Lung (tissue), 12 donors: ENCODE measurements around the gene CCNQ. TPM values are rescaled to one million over a fixed set of nuclear protein-coding genes. Genes with fewer than 3 reads are reported as not detected.

ENCODE experiments used
- ATAC-seq: fragments of 200-7000 bp; cut with Tn5 transposase; one replicate; pipeline ENCODE4 v1.9.1; 2020; ENCODE audit warnings: moderate number of reproducible peaks; ENCODE audit not compliant: insufficient read depth, low FRiP score
- DNase-seq, 3 donors: peaks; one replicate each; pipeline ENCODE4 v3.0.0-alpha.2; 2013 to 2017
- H3K27ac ChIP-seq, 2 donors: one replicate each; pipeline ENCODE4 v1.5.1; 2013; ENCODE audit warnings: mild to moderate bottlenecking in 2 of 2, moderate library complexity in 2 of 2, control low read depth in 1 of 2, inconsistent platforms in 1 of 2, low read depth in 1 of 2, low read length in 1 of 2
- H3K27me3 ChIP-seq, 3 donors: one replicate each; pipeline ENCODE4 v1.5.1; 2013; ENCODE audit warnings: low read length in 2 of 3; ENCODE audit not compliant: control insufficient read depth in 3 of 3, insufficient read depth in 3 of 3
- H3K36me3 ChIP-seq, 4 donors: one replicate each; pipeline ENCODE4 v1.5.1; 2013; ENCODE audit warnings: low read length in 4 of 4, mild to moderate bottlenecking in 1 of 4, moderate library complexity in 1 of 4; ENCODE audit not compliant: control insufficient read depth in 4 of 4, insufficient read depth in 4 of 4
- H3K4me1 ChIP-seq, 5 donors: one replicate each; pipeline ENCODE4 v1.5.1; 2013; ENCODE audit warnings: low read length in 5 of 5, mild to moderate bottlenecking in 2 of 5, moderate library complexity in 1 of 5; ENCODE audit not compliant: control insufficient read depth in 5 of 5, insufficient read depth in 5 of 5
- H3K4me3 ChIP-seq: one replicate; pipeline ENCODE4 v1.5.1; 2013; ENCODE audit warnings: mild to moderate bottlenecking, control low read depth, moderate library complexity
- H3K9ac ChIP-seq, 2 donors: one replicate each; pipeline ENCODE4 v1.5.1; 2013; ENCODE audit warnings: low read length in 2 of 2, control low read depth in 1 of 2; ENCODE audit not compliant: insufficient read depth in 1 of 2
- H3K9me3 ChIP-seq, 4 donors: one replicate each; pipeline ENCODE4 v1.5.1; 2013; ENCODE audit warnings: low read length in 3 of 4, mild to moderate bottlenecking in 1 of 4, moderate library complexity in 1 of 4; ENCODE audit not compliant: control insufficient read depth in 4 of 4, insufficient read depth in 3 of 4
- WGBS, 2 donors: extraction: QIAGEN DNeasy Blood & Tissue Kit; methylation state at CpG; one replicate each; pipeline ENCODE4 v1.1.7; 2013; 5-methylcytosine and 5-hydroxymethylcytosine counted together
- polyA plus RNA-seq, 2 donors: library from polyadenylated mRNA; stranded (reverse); fragments of 200-250 nt; gene quantifications; one replicate each; pipeline ENCODE4 v1.2.1, GENCODE V29; 2013
- total RNA-seq, 2 donors: library from RNA; depleted of rRNA in 1 of 2; stranded (reverse); fragments of >200 nt in 1 of 2; gene quantifications; one replicate each; pipeline ENCODE4 v1.2.1, GENCODE V29; 2014 to 2021
- TF ChIP-seq, protein P1 (sequence below): IDR thresholded peaks from 2 replicates; pipeline ENCODE4 v1.5.1; 2012; ENCODE audit warnings: mild to moderate bottlenecking; ENCODE audit errors: control extremely low read depth, extremely low read depth
- donor health status: control.
- donor health status: control.
- donor health status: Bipolar disorder and iron deficiency.
- donor health status: healthy.
- donor health status: DM: yes; HTN: yes; CAD: no.

Gene CCNQ
- total and polyA plus RNA-seq, 4 donors = 14.2 to 46.4 (median 24.9) TPM

DNA sequence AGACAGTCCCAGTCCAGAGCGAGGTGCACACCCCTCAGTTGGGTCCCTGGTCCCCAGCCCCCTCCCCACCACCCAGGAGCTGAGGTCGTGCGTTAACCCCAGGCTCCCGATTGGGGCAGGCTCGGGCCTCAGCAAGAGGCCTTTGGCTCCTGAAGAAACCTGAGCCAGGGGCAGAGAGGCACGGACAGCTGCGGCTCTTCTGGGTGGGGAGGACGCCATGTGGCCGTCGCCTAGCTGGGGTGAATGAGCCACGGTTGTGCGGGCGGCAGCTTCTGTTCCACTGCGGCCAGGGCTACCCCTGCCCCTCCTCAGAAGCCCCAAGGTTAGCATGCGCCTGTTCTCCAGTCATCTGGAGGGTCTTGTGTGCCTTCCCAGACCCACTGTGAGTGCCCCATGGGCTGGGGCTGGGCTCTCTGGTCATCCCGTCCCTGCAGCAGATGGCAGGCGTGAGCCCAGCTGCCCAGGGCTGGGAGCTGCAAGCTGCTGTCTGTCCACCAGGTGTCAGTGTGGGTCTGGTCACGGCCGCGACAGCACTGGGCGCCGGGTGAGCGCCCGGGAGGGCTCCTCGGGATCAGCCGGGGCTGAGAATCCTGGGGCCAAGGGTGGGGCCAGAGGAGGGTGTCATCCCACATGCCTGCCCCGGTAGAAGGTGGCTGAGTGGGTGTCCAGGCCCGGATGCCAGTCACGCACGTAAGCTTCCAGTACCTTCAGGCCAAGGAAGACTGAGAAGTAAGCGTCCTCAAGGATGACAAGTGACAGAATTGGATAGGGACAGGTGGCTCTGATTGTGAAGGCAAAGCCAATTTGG is 59.6 kb downstream of the CCNQ start:
- no peak overlapping the region for H3K27ac ChIP-seq
- ATAC-seq = peak; percentile 78
- H3K9me3 ChIP-seq = peaks cover 0 to 2% (median 0%) of the 10 kb centered on the region in 4 donors
- H3K4me3 ChIP-seq = no peak overlapping the region
- H3K36me3 ChIP-seq = no peaks in the 10 kb centered on the region
- WGBS, 2 donors = 46 to 60% methylated on average over 13 to 31 of the region's 31 CpGs
- peaks cover 0 to 5% (median 0%) of the 10 kb centered on the region in 3 donors for H3K27me3 ChIP-seq
- TF ChIP-seq, protein P1, sequence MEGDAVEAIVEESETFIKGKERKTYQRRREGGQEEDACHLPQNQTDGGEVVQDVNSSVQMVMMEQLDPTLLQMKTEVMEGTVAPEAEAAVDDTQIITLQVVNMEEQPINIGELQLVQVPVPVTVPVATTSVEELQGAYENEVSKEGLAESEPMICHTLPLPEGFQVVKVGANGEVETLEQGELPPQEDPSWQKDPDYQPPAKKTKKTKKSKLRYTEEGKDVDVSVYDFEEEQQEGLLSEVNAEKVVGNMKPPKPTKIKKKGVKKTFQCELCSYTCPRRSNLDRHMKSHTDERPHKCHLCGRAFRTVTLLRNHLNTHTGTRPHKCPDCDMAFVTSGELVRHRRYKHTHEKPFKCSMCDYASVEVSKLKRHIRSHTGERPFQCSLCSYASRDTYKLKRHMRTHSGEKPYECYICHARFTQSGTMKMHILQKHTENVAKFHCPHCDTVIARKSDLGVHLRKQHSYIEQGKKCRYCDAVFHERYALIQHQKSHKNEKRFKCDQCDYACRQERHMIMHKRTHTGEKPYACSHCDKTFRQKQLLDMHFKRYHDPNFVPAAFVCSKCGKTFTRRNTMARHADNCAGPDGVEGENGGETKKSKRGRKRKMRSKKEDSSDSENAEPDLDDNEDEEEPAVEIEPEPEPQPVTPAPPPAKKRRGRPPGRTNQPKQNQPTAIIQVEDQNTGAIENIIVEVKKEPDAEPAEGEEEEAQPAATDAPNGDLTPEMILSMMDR = peak; percentile 64
- DNase-seq = peak; percentile 41 to 70 (median 57)
- H3K9ac ChIP-seq = no peak overlapping the region
- no peaks in the 10 kb centered on the region for H3K4me1 ChIP-seq

DNA sequence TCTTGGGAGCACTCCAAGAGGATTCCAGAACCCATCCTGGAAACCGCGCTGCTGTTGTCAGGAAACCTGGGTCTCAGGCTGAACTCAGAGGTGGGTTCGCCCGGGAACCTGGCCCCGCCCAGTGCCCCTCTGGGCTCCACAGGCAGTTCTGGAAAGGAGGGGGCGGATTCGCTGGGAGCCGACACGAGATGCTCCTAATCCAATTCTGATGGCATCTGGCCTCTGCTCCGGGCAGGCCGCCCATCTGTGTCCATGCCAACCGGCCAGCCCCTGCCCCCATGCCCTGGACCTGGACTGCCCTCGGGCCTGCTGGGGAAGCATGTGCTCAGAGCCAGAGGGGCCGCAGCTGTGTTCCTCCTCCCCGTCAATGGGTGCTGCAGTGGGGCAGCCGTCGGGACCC is 60.5 kb downstream of the CCNQ start:
- WGBS, 2 donors = 73 to 77% methylated on average over 13 to 17 of the region's 17 CpGs
- Histone ChIP-seq H3K4me3 (no peak overlapping the region), H3K27me3 (peaks cover 0 to 5% (median 0%) of the 10 kb centered on the region in 3 donors), H3K9me3 (peaks cover 0 to 2% (median 0%) of the 10 kb centered on the region in 4 donors), H3K4me1 (no peaks in the 10 kb centered on the region), H3K36me3 (no peaks in the 10 kb centered on the region), H3K9ac (no peak overlapping the region), H3K27ac (no peak overlapping the region)
- TF ChIP-seq, protein P1 = no peak
- ATAC-seq (no peak), DNase-seq (no peak)

Other genes starting within 250 kb of the CCNQ start
- not detected for gene PNMA6E, start 197.8 kb downstream of the CCNQ start, total RNA-seq
- under 1 TPM in 1 of 2 donors, not detected in 1; 0.08 TPM for gene PNMA6E, start 197.8 kb downstream of the CCNQ start, polyA plus RNA-seq
- gene ZFP92, start 187.7 kb downstream of the CCNQ start, total RNA-seq = 1 to 10 TPM; 1.5 to 3.6 TPM
- gene ZFP92, start 187.7 kb downstream of the CCNQ start, polyA plus RNA-seq = 1 to 10 TPM in 1 of 2 donors, under 1 TPM in 1; 0.69 to 1.5 TPM
- 1 to 10 TPM in 1 of 2 donors, under 1 TPM in 1; 0.65 to 1.2 TPM for gene TREX2, start 153.1 kb downstream of the CCNQ start, total RNA-seq
- gene TREX2, start 153.1 kb downstream of the CCNQ start, polyA plus RNA-seq = under 1 TPM; 0.61 to 0.63 TPM
- gene HAUS7, start 128.6 kb downstream of the CCNQ start, total RNA-seq = 10 to 100 TPM; 11.3 to 31.6 TPM
- gene HAUS7, start 128.6 kb downstream of the CCNQ start, polyA plus RNA-seq = 10 to 100 TPM; 24.4 to 42.9 TPM
- gene BGN, start 104.2 kb downstream of the CCNQ start, total RNA-seq = 100 to 1,000 TPM in 1 of 2 donors, 10 to 100 TPM in 1; 77.9 to 161 TPM
- gene BGN, start 104.2 kb downstream of the CCNQ start, polyA plus RNA-seq = 100 to 1,000 TPM; 104 to 148 TPM
- gene ATP2B3, start 81.5 kb downstream of the CCNQ start, total RNA-seq = under 1 TPM; 0.21 to 0.54 TPM
- gene ATP2B3, start 81.5 kb downstream of the CCNQ start, polyA plus RNA-seq = not detected
- gene DUSP9, start 48.1 kb upstream of the CCNQ start, total RNA-seq = under 1 TPM; 0.28 to 0.55 TPM
- under 1 TPM; 0.10 to 0.17 TPM for gene DUSP9, start 48.1 kb upstream of the CCNQ start, polyA plus RNA-seq
- gene PNCK, start 74.7 kb upstream of the CCNQ start, total RNA-seq = under 1 TPM; 0.67 to 0.77 TPM
- under 1 TPM; 0.44 to 0.67 TPM for gene PNCK, start 74.7 kb upstream of the CCNQ start, polyA plus RNA-seq
- gene SLC6A8, start 88.8 kb upstream of the CCNQ start, total RNA-seq = 10 to 100 TPM in 1 of 2 donors, 1 to 10 TPM in 1; 9.6 to 21.5 TPM
- gene SLC6A8, start 88.8 kb upstream of the CCNQ start, polyA plus RNA-seq = 10 to 100 TPM in 1 of 2 donors, 1 to 10 TPM in 1; 5.3 to 10.2 TPM
- gene BCAP31, start 125.2 kb upstream of the CCNQ start, total RNA-seq = 100 to 1,000 TPM in 1 of 2 donors, 10 to 100 TPM in 1; 76.8 to 233 TPM
- 100 to 1,000 TPM; 180 to 283 TPM for gene BCAP31, start 125.2 kb upstream of the CCNQ start, polyA plus RNA-seq
- gene ABCD1, start 125.7 kb upstream of the CCNQ start, total RNA-seq = 10 to 100 TPM in 1 of 2 donors, 1 to 10 TPM in 1; 5.7 to 19.7 TPM
- gene ABCD1, start 125.7 kb upstream of the CCNQ start, polyA plus RNA-seq = 10 to 100 TPM in 1 of 2 donors, 1 to 10 TPM in 1; 7.9 to 12.7 TPM
- gene PLXNB3, start 165.1 kb upstream of the CCNQ start, total RNA-seq = 1 to 10 TPM; 1.0 to 2.6 TPM
- gene PLXNB3, start 165.1 kb upstream of the CCNQ start, polyA plus RNA-seq = 1 to 10 TPM; 1.2 to 1.7 TPM
- under 1 TPM; 0.15 to 0.23 TPM for gene SRPK3, start 181.9 kb upstream of the CCNQ start, total RNA-seq
- under 1 TPM; 0.04 to 0.14 TPM for gene SRPK3, start 181.9 kb upstream of the CCNQ start, polyA plus RNA-seq
- 10 to 100 TPM; 30.4 to 58.5 TPM for gene IDH3G, start 195.2 kb upstream of the CCNQ start, total RNA-seq
- 10 to 100 TPM; 51.0 to 65.5 TPM for gene IDH3G, start 195.2 kb upstream of the CCNQ start, polyA plus RNA-seq
- 100 to 1,000 TPM in 1 of 2 donors, 10 to 100 TPM in 1; 84.2 to 413 TPM for gene SSR4, start 195.5 kb upstream of the CCNQ start, total RNA-seq
- 1,000 to 10,000 TPM in 1 of 2 donors, 100 to 1,000 TPM in 1; 721 to 1,008 TPM for gene SSR4, start 195.5 kb upstream of the CCNQ start, polyA plus RNA-seq
- gene PDZD4, start 231.4 kb upstream of the CCNQ start, total RNA-seq = 1 to 10 TPM; 3.6 to 8.1 TPM
- 1 to 10 TPM; 2.3 to 3.9 TPM for gene PDZD4, start 231.4 kb upstream of the CCNQ start, polyA plus RNA-seq